HCT116 (cell line): ENCODE data around the gene SERPIND1. TPM values are rescaled to one million over a fixed set of nuclear protein-coding genes. Genes with fewer than 3 reads are reported as not detected.

Experiments
- ATAC-seq: fragments of 200-7000 bp; cut with Tn5 transposase; 2 replicates; pipeline ENCODE4 v1.9.1; 2020; ENCODE audit warnings: mild to moderate bottlenecking, moderate library complexity
- BruUV-seq: library from RNA; stranded (reverse); fragments of 400-500 nt; replicated peaks from 2 replicates; lab custom pipeline; 2021; lab: Mats Ljungman, UMichigan
- CTCF ChIA-PET: fragments of 300-600 bp; sonication (Branson Sonifier 250); formaldehyde crosslinking; loops from one replicate; lab custom pipeline; 2021; ENCODE audit warnings: antibody characterized with exemption; lab: Charles Lee
- POLR2A ChIA-PET: fragments of 300-600, 350-600 bp; sonication (Branson Sonifier 250); formaldehyde crosslinking; loops from one replicate; lab custom pipeline; 2021; ENCODE audit warnings: antibody characterized with exemption; lab: Charles Lee
- RAD21 ChIA-PET, 2 experiments: fragments of 300-600 bp; sonication (Branson Sonifier 250); formaldehyde crosslinking; loops; one replicate each; lab custom pipeline; 2023; ENCODE audit warnings: low total read pairs in 2 of 2; ENCODE audit not compliant: uncharacterized antibody in 2 of 2, unreplicated experiment in 2 of 2, low non-redundant PET in 1 of 2; lab: Charles Lee
- DNase-seq: peaks from one replicate; pipeline ENCODE4 v3.0.0-alpha.2; 2010; ENCODE audit warnings: low read depth, low spot score
- H2AFZ ChIP-seq: fragments of 200-600 bp; shearing (Covaris generic), sonication (generic); 2 replicates; pipeline ENCODE4 v1.6.1; 2017; ENCODE audit warnings: low read depth, mixed run types, mixed read lengths, antibody characterized with exemption, low read length; ENCODE audit not compliant: poor library complexity, severe bottlenecking
- H3K27ac ChIP-seq: 2 replicates; pipeline ENCODE4 v1.5.1; 2012; ENCODE audit warnings: low read depth, low read length
- H3K27me3 ChIP-seq: fragments of 200-600 bp; sonication (generic); 2 replicates; pipeline ENCODE4 v1.6.1; 2016; ENCODE audit warnings: mixed run types, low read length, mixed read lengths; ENCODE audit not compliant: insufficient read depth
- H3K36me3 ChIP-seq, 2 experiments: fragments of 200-500 bp in 1 of 2; fragments of 200-600 bp in 1 of 2; sonication (Bioruptor generic) in 1 of 2; sonication (generic) in 1 of 2; 2 replicates each; pipeline versions ENCODE4 v1.5.1 to v1.6.1; 2014 to 2016; ENCODE audit warnings: low read length in 2 of 2, inconsistent platforms in 1 of 2, mixed read lengths in 1 of 2, mixed run types in 1 of 2; ENCODE audit not compliant: insufficient read depth in 2 of 2, control insufficient read depth in 1 of 2
- H3K4me1 ChIP-seq, 2 experiments: fragments of 200-600 bp in 1 of 2; sonication (generic) in 1 of 2; 2 replicates each; pipeline versions ENCODE4 v1.5.1 to v1.6.1; 2012 to 2017; ENCODE audit warnings: low read length in 2 of 2, inconsistent platforms in 1 of 2, mild to moderate bottlenecking in 1 of 2, mixed read lengths in 1 of 2, mixed run types in 1 of 2, moderate library complexity in 1 of 2; ENCODE audit not compliant: insufficient read depth in 2 of 2, control insufficient read depth in 1 of 2
- H3K4me2 ChIP-seq: fragments of 200-600 bp; sonication (generic); 2 replicates; pipeline ENCODE4 v1.6.1; 2017; ENCODE audit warnings: mixed run types, low read length, mixed read lengths
- H3K4me3 ChIP-seq, 2 experiments: fragments of 200-600 bp in 1 of 2; sonication (generic) in 1 of 2; replicated peaks in 1 of 2; 2 replicates each; pipeline ENCODE4 v1.5.1; 2011 to 2016; ENCODE audit warnings: low read length in 2 of 2, control low read depth in 1 of 2, low read depth in 1 of 2, mild to moderate bottlenecking in 1 of 2, mixed read lengths in 1 of 2, mixed run types in 1 of 2
- H3K79me2 ChIP-seq: fragments of 200-600 bp; sonication (generic); 2 replicates; pipeline ENCODE4 v1.6.1; 2017; ENCODE audit warnings: mild to moderate bottlenecking, mixed run types, low read length, moderate library complexity, mixed read lengths; ENCODE audit not compliant: insufficient read depth
- H3K9ac ChIP-seq: fragments of 200-600 bp; sonication (generic); 2 replicates; pipeline ENCODE4 v1.6.1; 2016; ENCODE audit warnings: low read length, mixed read lengths
- H3K9me2 ChIP-seq: fragments of 200-600 bp; sonication (generic), shearing (Covaris generic); 2 replicates; pipeline ENCODE4 v1.6.1; 2017; ENCODE audit warnings: mixed run types, mild to moderate bottlenecking, moderate library complexity; ENCODE audit not compliant: insufficient read depth
- H3K9me3 ChIP-seq, 2 experiments: fragments of 200-500 bp in 1 of 2; fragments of 200-600 bp in 1 of 2; sonication (Bioruptor generic) in 1 of 2; sonication (generic) in 1 of 2; 2 replicates each; pipeline ENCODE4 v1.6.1; 2014 to 2017; ENCODE audit warnings: low read length in 2 of 2, mixed read lengths in 2 of 2, inconsistent platforms in 1 of 2, low read depth in 1 of 2, mild to moderate bottlenecking in 1 of 2, mixed run types in 1 of 2, moderate library complexity in 1 of 2; ENCODE audit not compliant: control insufficient read depth in 1 of 2, insufficient read depth in 1 of 2
- H4K20me1 ChIP-seq: fragments of 200-600 bp; sonication (generic), shearing (Covaris generic); 2 replicates; pipeline ENCODE4 v1.6.1; 2017; ENCODE audit warnings: mixed run types, mild to moderate bottlenecking, moderate library complexity; ENCODE audit not compliant: insufficient read depth
- CBX3 ChIP-seq: IDR thresholded peaks from 2 replicates; pipeline ENCODE4 v1.6.1; 2012; ENCODE audit warnings: low read depth
- EGR1 ChIP-seq: IDR thresholded peaks from 2 replicates; pipeline ENCODE4 v1.6.1; 2012; ENCODE audit warnings: low read depth
- ELF1 ChIP-seq: IDR thresholded peaks from 2 replicates; pipeline ENCODE4 v1.6.1; 2012; ENCODE audit warnings: low read depth, borderline replicate concordance
- EZH2 ChIP-seq: fragments of 200-600 bp; sonication (generic); IDR thresholded peaks from 2 replicates; pipeline ENCODE4 v1.6.1; 2017; ENCODE audit warnings: antibody characterized with exemption, mixed run types
- EZH2phosphoT487 ChIP-seq: fragments of 200-600 bp; IDR thresholded peaks from 2 replicates; pipeline ENCODE4 v1.6.1; 2018; ENCODE audit warnings: antibody characterized with exemption, borderline replicate concordance
- FOSL1 ChIP-seq: IDR thresholded peaks from 2 replicates; pipeline ENCODE4 v1.6.1; 2012; ENCODE audit warnings: low read depth
- JUND ChIP-seq: IDR thresholded peaks from 2 replicates; pipeline ENCODE4 v1.6.1; 2012
- POLR2A ChIP-seq: IDR thresholded peaks from 2 replicates; pipeline ENCODE4 v1.7.0; 2011; ENCODE audit warnings: borderline replicate concordance; ENCODE audit not compliant: insufficient read depth, insufficient read length; ENCODE audit errors: extremely low read depth
- POLR2AphosphoS5 ChIP-seq: IDR thresholded peaks from 2 replicates; pipeline ENCODE4 v1.6.1; 2011; ENCODE audit warnings: mild to moderate bottlenecking, low read depth, low read length, moderate library complexity
- SIN3A ChIP-seq: IDR thresholded peaks from 2 replicates; pipeline ENCODE4 v1.6.1; 2012; ENCODE audit warnings: low read depth
- SRF ChIP-seq: IDR thresholded peaks from 2 replicates; pipeline ENCODE4 v1.6.1; 2012; ENCODE audit warnings: low read depth
- TCF7L2 ChIP-seq: IDR thresholded peaks from 2 replicates; pipeline ENCODE4 v1.7.0; 2011; ENCODE audit warnings: borderline replicate concordance, inconsistent platforms; ENCODE audit not compliant: insufficient read depth, insufficient read length; ENCODE audit errors: extremely low read depth
- YY1 ChIP-seq: IDR thresholded peaks from 2 replicates; pipeline ENCODE4 v1.6.1; 2011; ENCODE audit warnings: low read length, low read depth, moderate library complexity, mild to moderate bottlenecking; ENCODE audit not compliant: insufficient replicate concordance; ENCODE audit errors: extremely low read depth
- ZNF274 ChIP-seq: fragments of 200-500 bp; sonication (Bioruptor generic); IDR thresholded peaks from 2 replicates; pipeline ENCODE4 v1.6.1; 2014; ENCODE audit warnings: mild to moderate bottlenecking, low read depth, low read length, inconsistent platforms
- intact Hi-C: fragments of 100-400 bp; cut with micrococcal nuclease; formaldehyde crosslinking; loops from 2 replicates; pipeline ENCODE4 v1.10.0; 2022
- total RNA-seq: library from RNA; stranded (reverse); gene quantifications from one replicate; pipeline ENCODE4 v1.2.1, GENCODE V29; 2021; ENCODE audit not compliant: unreplicated experiment
- TF ChIP-seq, protein P1 (sequence below): IDR thresholded peaks from 2 replicates; pipeline ENCODE4 v1.6.1; 2011; ENCODE audit warnings: mild to moderate bottlenecking, low read length, moderate library complexity; ENCODE audit not compliant: insufficient replicate concordance; ENCODE audit errors: extremely low read depth
- TF ChIP-seq, protein P2 (sequence below): IDR thresholded peaks from 2 replicates; pipeline ENCODE4 v1.6.1; 2012
- TF ChIP-seq, protein P3 (sequence below): IDR thresholded peaks from 2 replicates; pipeline ENCODE4 v1.6.1; 2012

Gene SERPIND1
- total RNA-seq, 1 experiment from 2014 or later: 0.25 TPM

DNA sequence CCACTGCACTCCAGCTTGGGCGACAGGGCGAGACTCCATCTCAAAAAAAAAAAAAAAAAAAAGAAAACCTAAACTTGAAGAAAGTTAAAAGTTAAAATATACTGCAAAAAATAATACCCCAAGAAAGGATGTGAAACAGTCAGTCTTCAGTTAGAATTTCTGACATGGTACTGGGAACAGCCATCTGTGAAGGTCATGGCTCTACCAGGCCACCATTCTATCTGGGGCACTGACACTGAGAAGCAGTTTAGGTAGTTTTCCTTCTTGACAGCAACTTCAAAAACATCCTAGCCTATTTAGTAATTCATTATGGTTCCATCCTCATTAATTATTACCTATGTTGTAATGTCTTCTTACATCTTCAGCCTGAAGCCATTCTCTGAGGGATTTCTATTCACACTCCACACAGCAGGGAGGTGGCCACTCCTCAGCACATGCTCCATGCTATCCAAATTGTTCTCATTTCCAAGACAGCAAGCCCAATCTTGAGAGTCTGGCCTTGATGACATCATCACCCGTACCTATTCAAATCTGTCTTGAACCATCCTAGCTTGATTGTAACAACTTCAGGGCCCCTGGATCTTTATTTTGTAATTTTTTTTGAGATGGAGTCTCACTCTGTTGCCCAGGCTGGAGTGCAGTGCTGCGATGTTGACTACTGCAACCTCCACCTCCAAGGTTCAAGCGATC, 38.2 kb downstream of the SERPIND1 start:
- no peak overlapping the region for H3K9ac ChIP-seq
- H3K27ac ChIP-seq: no peak overlapping the region
- H4K20me1 ChIP-seq: no peaks in the 10 kb centered on the region
- RAD21 ChIA-PET: no interaction called here
- intact Hi-C loops: no loop called here
- DNase-seq: no peak
- CTCF ChIA-PET: interaction anchor here (1.2 kb wide), 1 partner anchor 18 kb away, joined by 3 read pairs; no protein-coding TSS in a partner anchor
- TF ChIP-seq FOSL1 (no peak), EGR1 (no peak)
- TF ChIP-seq, all 23 proteins: peak for 0
- Histone ChIP-seq H3K4me1 (peaks cover 7 to 8% of the 10 kb centered on the region in 2 experiments), H2AFZ (no peak overlapping the region), H3K9me3 (no peaks in the 10 kb centered on the region), H3K27me3 (no peaks in the 10 kb centered on the region), H3K4me2 (no peak overlapping the region), H3K36me3 (peaks cover 3 to 4% of the 10 kb centered on the region in 2 experiments; a peak in 1 of 4 replicates), H3K4me3 (no peak overlapping the region), H3K9me2 (no peaks in the 10 kb centered on the region), H3K79me2 (no peaks in the 10 kb centered on the region)
- POLR2A ChIA-PET: no interaction called here
- no peak for ATAC-seq
- no TSS peak for BruUV-seq

DNA sequence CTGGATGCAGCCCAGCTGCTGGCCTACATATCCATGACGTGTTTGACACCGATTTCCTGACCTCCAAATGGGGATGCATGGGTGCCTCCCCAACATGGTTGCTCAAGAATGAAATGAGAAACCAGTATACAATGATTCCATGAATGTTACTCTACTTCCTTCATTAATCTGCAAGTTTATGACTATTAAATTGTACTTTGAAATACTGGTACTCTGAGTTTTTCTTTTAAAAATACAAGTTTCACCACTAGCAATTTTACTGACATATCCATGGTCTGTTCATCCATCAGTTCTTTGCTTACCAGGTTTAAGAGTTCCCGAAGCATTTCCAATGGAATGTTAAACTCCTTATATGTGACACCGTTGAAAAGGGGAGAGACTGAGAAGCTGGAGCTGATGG, 39.1 kb downstream of the SERPIND1 start:
- no peaks in the 10 kb centered on the region for H3K9me3 ChIP-seq
- BruUV-seq: no TSS peak
- ChIA-PET POLR2A (no interaction called here), RAD21 (no interaction called here), CTCF (no interaction called here)
- peaks cover 3 to 6% of the 10 kb centered on the region in 2 experiments; a peak in 2 of 4 replicates for H3K36me3 ChIP-seq
- H3K4me2 ChIP-seq: no peak overlapping the region
- no peak for DNase-seq
- TF ChIP-seq SRF (no peak), EZH2phosphoT487 (no peak), YY1 (no peak), TCF7L2 (no peak), EGR1 (no peak), EZH2 (no peak), CBX3 (no peak), POLR2AphosphoS5 (no peak), POLR2A (no peak), ZNF274 (no peak), FOSL1 (no peak), ELF1 (no peak), JUND (no peak), SIN3A (no peak)
- TF ChIP-seq, protein P1, sequence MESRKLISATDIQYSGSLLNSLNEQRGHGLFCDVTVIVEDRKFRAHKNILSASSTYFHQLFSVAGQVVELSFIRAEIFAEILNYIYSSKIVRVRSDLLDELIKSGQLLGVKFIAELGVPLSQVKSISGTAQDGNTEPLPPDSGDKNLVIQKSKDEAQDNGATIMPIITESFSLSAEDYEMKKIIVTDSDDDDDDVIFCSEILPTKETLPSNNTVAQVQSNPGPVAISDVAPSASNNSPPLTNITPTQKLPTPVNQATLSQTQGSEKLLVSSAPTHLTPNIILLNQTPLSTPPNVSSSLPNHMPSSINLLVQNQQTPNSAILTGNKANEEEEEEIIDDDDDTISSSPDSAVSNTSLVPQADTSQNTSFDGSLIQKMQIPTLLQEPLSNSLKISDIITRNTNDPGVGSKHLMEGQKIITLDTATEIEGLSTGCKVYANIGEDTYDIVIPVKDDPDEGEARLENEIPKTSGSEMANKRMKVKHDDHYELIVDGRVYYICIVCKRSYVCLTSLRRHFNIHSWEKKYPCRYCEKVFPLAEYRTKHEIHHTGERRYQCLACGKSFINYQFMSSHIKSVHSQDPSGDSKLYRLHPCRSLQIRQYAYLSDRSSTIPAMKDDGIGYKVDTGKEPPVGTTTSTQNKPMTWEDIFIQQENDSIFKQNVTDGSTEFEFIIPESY: no peak
- TF ChIP-seq, protein P2, sequence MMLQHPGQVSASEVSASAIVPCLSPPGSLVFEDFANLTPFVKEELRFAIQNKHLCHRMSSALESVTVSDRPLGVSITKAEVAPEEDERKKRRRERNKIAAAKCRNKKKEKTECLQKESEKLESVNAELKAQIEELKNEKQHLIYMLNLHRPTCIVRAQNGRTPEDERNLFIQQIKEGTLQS: no peak
- TF ChIP-seq, protein P3, sequence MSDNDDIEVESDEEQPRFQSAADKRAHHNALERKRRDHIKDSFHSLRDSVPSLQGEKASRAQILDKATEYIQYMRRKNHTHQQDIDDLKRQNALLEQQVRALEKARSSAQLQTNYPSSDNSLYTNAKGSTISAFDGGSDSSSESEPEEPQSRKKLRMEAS: no peak
- H3K9me2 ChIP-seq: no peaks in the 10 kb centered on the region
- ATAC-seq: no peak
- H3K4me3 ChIP-seq: no peak overlapping the region
- H3K79me2 ChIP-seq: no peaks in the 10 kb centered on the region
- no peak overlapping the region for H2AFZ ChIP-seq
- intact Hi-C loops: no loop called here
- H4K20me1 ChIP-seq: no peaks in the 10 kb centered on the region
- no peak overlapping the region for H3K27ac ChIP-seq
- no peak overlapping the region for H3K9ac ChIP-seq
- H3K27me3 ChIP-seq: no peaks in the 10 kb centered on the region
- no peaks in the 10 kb centered on the region for H3K4me1 ChIP-seq
